Stimulated activated CD4-positive, alpha-beta T cell treated with anti-CD3 and anti-CD28 coated beads, Interleukin-12 subunit alpha, Interleukin-12 subunit beta, amount 100 ng/mL, for 4 hours (primary cell): ENCODE measurements around the gene UGCG.
"Not testable (repeated sequence)": the region's sequence is repeated elsewhere in the genome, so short reads cannot be mapped to it uniquely, and the experiment has no call there.

Source experiments
- DNase-seq: peaks from one replicate; pipeline ENCODE4 v3.0.0-alpha.2; 2020

UGCG gene

GRCh38 chr9:111895996-111896941 is at the start of gene UGCG:
TSS of gene UGCG (plus strand) at chr9:111896814. CDS start at chr9:111897216, 402 bp downstream.
- peak; percentile 85 for DNase-seq

GRCh38 chr9:111851553-111851952 is 45.1 kb upstream of the UGCG start:
- no peak for DNase-seq

DNA sequence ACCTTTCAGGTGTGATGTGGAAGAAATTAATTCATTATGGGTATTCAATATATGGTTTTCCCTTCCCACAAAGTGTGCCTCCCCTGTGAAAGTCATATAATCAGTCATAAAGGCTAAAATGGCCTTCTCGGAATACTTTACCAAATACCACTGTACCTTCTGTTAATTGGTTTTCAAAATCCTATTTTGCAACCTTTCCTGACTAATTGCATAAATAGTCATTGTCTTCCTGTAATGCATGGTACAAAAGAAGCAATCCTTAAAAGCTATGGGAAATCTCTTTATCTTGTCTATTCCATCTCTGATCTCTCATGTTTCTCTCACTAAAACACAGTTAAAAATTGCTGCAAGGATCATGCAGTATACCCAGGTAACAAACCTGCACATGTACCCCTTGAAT is 44.3 kb upstream of the UGCG start:
- DNase-seq: no peak

- DNase-seq: no peak
Observed at GRCh38 chr9:111853450-111853827, 43.2 kb upstream of the UGCG start.

DNA sequence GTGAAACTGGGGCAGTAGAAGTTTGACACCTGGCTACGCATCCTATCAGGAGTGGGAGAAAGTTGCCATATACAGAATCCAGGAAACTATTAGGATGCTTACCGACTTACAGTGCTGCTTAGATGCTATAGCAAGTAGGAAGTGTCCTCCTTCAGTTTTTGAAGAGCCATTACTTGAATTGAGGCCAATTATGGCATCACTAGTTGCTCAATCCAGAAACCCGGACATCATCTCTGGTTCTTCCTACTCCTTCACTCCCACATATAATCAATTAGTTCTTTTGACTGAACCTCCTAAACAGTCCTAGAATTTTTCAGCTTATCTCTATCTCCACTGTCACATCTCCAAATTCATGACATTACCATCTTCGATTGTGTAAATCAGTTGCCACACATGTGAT is 41.8 kb upstream of the UGCG start:
- DNase-seq: no peak

GRCh38 chr9:111857555-111858211 is 38.9 kb upstream of the UGCG start:
- no peak for DNase-seq

- no peak for DNase-seq
Observed at GRCh38 chr9:111860443-111860842, 36.2 kb upstream of the UGCG start.

DNA sequence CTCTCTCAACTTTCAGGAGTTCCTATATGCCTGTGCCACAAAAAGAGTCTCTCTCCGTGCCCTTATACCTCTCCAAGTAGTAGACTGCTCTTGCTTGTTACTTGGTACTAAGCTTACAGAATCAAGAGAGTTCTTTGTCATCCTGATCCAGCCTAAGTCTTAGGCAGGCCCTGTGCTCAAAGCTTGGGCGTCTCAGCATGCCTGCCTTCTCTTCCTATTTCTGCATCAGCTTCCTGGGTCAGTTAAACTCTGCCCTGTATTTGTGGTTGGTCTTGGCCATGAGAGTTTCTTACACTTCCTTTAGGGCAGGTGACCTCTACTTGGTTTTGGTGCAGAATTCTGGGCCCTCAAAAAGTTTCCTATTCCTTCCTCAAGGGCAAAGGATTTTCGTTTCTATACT is 33.0 kb upstream of the UGCG start:
- no peak for DNase-seq

DNA sequence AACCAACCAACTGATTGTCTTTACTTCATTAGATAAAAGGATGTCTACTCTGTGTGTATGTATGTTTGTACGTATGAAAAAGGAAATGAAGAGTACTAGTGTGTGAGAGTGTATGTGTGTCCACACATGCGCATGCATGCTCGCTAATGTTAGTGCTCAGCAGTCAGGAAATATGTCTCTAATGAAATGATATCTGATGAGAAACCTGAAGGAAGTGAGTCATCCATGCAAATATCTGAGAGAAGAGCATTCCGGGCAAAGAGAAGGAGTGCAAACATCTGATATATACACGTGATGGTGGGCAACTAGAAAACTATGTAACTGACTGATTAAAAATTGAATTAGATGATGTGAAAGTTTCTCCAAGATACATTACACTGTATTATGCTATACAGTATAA is 29.6 kb upstream of the UGCG start:
- no peak for DNase-seq

DNA sequence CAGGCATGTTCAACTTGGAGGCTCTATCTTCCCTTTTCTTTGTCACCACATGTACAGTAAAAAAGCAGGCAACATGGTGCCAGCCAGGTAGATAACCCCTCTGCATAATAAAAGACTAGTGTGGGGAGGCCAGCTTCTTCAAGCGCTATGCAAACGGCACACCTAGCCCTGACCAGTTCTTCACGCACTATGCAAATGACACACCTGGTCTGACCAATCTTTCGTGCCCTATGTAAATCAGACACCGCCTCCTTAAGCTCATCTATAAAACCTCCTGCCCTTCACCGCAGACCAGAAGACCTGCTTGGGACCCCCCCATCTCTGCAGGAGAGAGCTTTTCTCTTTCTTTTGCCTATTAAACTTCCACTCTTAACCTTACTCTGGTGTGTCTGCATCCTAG is 28.1 kb upstream of the UGCG start:
- DNase-seq: no peak

DNA sequence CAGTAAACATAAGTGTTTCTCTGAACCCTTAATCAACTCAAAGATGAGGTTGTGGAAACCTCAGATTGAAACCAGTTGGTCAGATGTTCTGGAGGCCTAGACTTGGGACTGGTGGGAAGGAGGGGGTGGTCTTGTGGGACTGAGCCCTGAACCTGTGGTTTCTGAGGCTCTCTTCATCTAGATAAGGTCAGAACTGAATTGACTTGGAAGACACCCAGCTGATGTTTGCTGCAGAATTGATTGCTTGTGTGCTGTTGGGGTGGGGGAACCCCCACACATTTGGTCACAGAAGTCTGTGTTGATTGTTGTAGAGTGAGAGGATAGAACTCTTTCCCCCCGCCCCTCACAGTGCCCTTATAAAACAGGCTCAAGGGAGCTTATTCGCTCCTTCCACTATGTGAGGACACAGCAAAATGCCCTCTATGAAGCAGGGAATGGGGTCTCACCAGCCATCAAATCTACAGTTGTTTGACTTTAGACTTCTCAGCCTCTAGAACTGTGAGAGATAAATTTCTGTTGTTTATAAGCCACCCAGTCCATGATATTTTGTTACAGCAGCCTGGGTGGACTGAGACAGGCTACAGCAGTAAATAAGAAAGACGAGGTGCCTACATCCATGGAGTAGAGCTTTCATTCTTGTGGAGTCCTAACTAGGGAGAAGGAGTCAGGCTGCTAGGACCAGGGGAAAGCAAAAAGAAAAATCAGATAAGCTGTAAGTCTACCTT is 25.7 kb upstream of the UGCG start:
- no peak for DNase-seq

- no peak for DNase-seq
Observed at GRCh38 chr9:111871499-111871855, 25.1 kb upstream of the UGCG start.

DNA sequence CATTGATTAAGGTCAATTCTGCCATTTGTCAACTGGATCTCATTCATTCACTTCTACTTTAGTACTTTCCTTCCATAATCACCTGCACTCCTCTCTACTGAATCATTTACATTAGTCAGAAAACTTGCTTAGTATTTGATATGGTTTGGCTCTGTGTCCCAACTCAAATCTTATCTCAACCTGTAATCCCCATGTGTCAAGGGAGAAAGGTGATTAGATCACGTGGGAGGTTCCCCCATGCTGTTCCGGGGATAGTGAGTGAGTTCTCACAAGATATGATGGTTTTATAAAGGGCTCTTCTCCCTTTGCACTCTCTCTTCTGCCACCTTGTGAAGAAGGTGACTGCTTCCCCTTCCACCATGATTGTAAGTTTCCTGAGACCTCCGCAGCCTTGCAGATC is 23.7 kb upstream of the UGCG start:
- no peak for DNase-seq

DNA sequence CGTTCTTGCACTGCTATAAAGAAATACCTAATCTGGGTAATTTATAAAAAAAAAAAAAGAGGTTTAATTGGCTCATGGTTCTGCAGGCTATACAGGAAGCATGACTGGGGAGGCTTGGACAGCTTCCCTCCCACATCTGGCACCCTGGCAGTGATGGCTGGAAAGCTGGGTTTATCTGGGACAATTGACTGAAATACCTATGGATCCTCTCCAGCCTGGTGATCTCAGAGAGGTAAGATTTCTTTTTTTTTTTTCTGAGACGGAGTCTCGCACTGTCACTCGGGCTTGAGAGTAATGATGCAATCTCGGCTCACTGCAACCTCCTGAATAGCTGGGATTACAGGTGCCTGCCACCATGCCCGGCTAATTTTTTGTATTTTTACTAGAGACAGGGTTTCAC is 22.7 kb upstream of the UGCG start:
- DNase-seq: no peak

DNA sequence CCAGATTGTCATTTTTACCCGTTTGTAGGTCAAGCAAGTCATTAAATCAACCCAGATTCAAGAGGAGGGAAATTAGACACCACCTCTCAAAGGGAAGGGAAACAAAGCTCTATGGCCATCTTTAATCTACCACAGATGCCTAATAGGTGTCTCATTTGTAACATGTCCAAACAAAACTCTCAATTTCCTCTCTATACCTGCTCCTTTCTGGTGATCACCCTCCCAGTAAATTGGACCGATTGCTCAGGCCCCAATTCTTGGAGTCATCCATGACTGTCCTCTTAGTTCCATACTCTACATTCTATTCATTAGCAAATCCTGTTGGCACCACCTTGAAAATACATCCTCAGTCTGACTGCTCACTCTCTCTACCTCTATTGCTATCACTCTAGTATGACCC is 22.1 kb upstream of the UGCG start:
- DNase-seq: no peak

- DNase-seq: not testable (repeated sequence)
Observed at GRCh38 chr9:111875291-111875690, 21.3 kb upstream of the UGCG start.

DNA sequence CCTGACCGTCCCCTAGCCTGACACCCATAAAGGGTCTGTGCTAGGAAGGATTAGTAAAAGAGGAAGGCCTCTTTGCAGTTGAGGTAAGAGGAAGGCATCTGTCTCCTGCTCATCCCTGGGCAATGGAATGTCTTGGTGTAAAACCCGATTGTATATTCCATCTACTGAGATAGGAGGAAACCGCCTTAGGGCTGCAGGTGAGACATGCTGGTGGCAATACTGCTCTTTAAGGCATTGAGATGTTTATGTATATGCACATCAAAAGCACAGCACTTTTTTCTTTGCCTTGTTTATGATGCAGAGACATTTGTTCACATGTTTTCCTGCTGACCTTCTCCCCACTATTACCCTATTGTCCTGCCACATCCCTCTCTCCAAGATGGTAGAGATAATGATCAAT is 20.9 kb upstream of the UGCG start:
- DNase-seq: not testable (repeated sequence)

DNA sequence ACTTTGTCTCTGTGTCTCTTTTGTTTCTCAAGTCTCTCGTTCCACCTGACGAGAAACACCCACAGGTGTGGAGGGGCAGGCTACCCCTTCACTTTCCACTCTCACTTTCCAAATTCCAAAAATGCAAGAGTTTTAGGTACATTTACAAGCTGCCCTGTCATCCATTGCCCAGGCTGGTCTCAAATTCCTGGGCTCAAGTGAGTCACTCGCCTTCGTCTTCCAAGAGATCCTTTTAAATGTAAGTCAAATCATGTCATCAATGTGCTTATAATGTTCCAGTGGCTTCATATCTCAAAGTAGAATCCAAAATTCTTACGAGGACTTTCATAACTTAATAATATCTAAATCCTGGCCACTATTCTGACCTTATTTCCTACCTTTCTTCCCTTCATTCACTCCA is 20.4 kb upstream of the UGCG start:
- DNase-seq: no peak

GRCh38 chr9:111877420-111877819 is 19.2 kb upstream of the UGCG start:
- no peak for DNase-seq

GRCh38 chr9:111878946-111879345 is 17.7 kb upstream of the UGCG start:
- DNase-seq: no peak

DNA sequence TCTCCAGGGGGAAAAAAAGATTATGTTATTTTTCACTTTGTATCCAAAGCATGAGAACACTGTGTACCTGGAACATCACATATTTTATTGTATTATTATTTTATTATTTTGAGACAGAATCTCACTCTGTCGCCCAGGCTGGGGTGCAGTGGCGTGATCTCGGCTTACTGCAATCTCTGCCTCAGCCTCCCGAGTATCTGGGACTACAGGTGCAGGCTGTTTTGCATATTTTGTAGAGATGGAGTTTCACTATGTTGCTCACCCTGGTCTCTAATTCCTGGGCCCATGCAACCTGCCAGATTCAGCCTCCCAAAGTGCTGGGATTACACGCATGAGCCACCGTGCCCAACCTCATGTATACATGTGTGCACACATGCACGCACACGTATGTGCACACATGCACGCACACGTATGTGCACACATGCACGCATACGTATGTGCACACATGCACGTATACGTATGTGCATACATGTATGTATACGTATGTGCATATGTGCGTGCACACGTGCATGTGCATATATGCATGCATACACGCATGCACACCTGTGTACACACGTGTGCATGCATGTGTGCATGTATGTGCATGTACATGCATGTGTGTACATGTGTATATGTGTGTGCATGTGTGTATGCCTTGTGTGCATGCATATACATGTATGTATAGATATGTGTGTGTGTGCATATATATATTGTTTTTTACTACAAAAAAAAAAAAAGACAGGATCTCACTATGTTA is 9.5 kb upstream of the UGCG start:
- DNase-seq: no peak

- no peak for DNase-seq
Observed at GRCh38 chr9:111890334-111890733, 6.3 kb upstream of the UGCG start.

DNA sequence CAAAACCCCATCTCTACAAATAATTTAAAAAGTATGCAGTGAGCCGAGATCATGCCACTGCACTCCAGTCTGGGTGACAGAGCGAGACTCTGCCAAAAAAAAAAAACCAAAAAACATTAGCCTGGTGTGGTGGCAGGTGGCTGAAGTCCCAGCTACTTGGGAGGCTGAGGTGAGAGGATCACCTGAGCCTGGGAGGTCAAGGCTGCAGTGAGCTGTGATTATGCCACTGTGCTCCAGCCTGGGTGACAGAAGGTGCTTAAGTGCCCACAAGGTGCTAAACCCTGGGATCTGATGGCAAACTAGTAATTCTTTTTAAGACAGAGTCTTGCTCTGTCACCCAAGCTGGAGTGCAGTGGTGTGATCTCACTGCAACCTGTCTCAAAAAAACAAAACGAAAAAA is 5.7 kb upstream of the UGCG start:
- DNase-seq: not testable (repeated sequence)
